SJCRH30 (cell line): ENCODE results near the gene STIL. TPM values are rescaled to one million over a fixed set of nuclear protein-coding genes. Genes with fewer than 3 reads are reported as not detected.

Experiments used
- DNase-seq, 2 experiments: peaks; one replicate each; pipeline ENCODE4 v3.0.0-alpha.2; 2015 to 2020
- H3K27ac ChIP-seq: fragments of 250-450 bp; sonication (Bioruptor Pico); 2 replicates; pipeline ENCODE4 v1.5.1; 2020; ENCODE audit warnings: mild to moderate bottlenecking, moderate library complexity
- H3K27me3 ChIP-seq: fragments of 250-450 bp; sonication (Bioruptor Pico); 2 replicates; pipeline ENCODE4 v1.5.1; 2020; ENCODE audit warnings: mild to moderate bottlenecking, moderate library complexity
- H3K36me3 ChIP-seq: fragments of 250-450 bp; sonication (Bioruptor Pico); 2 replicates; pipeline ENCODE4 v1.5.1; 2020; ENCODE audit warnings: mild to moderate bottlenecking, moderate library complexity
- H3K4me1 ChIP-seq: fragments of 250-450 bp; sonication (Bioruptor Pico); 2 replicates; pipeline ENCODE4 v1.5.1; 2020; ENCODE audit warnings: mild to moderate bottlenecking, moderate library complexity
- H3K4me3 ChIP-seq: fragments of 250-450 bp; sonication (Bioruptor Pico); 2 replicates; pipeline ENCODE4 v1.5.1; 2020; ENCODE audit warnings: mild to moderate bottlenecking, moderate library complexity
- H3K9me3 ChIP-seq: fragments of 250-450 bp; sonication (Bioruptor Pico); replicated peaks from 2 replicates; pipeline ENCODE4 v1.5.1; 2020; ENCODE audit warnings: mild to moderate bottlenecking, moderate library complexity
- total RNA-seq: library from RNA; depleted of rRNA; stranded (reverse); fragments of >200 nt; shearing (Covaris generic); gene quantifications from 2 replicates; pipeline ENCODE4 v1.2.3, GENCODE V29; 2014

The STIL gene
- total RNA-seq, 1 experiment from 2014 or later = 53.4 TPM

GRCh38 chr1:47235241-47235681 lies 78.7 kb downstream of the STIL start:
- Histone ChIP-seq H3K27ac (no peak overlapping the region), H3K36me3 (no peaks in the 10 kb centered on the region), H3K9me3 (no peaks in the 10 kb centered on the region), H3K4me1 (peaks cover 7% of the 10 kb centered on the region), H3K4me3 (peak overlapping the region; percentile 49), H3K27me3 (peaks cover 3% of the 10 kb centered on the region)
- DNase-seq = peak; percentile 42 to 49

- peaks cover 3% of the 10 kb centered on the region; the same call in 1 of the 2 replicates for H3K27me3 ChIP-seq
- no peak overlapping the region; the same call in 1 of the 2 replicates for H3K4me3 ChIP-seq
Observed at GRCh38 chr1:47233186-47233585, 80.8 kb downstream of the STIL start.

GRCh38 chr1:47232187-47232874 lies 81.6 kb downstream of the STIL start, which contains the start of gene TAL1:
TSS of gene TAL1 (minus strand) at chr1:47232225. CDS start at chr1:47225888, 6,337 bp downstream.
- Histone ChIP-seq H3K27ac (peak within 1 kb of the TSS; percentile 15), H3K36me3 (no peaks in the 10 kb centered on the region), H3K4me1 (peaks cover 7% of the 10 kb centered on the region), H3K4me3 (peak within 1 kb of the TSS; percentile 65), H3K27me3 (peaks cover 3% of the 10 kb centered on the region; the same call in 1 of the 2 replicates), H3K9me3 (no peaks in the 10 kb centered on the region)
- DNase-seq = peak; percentile 34 to 59

More at GRCh38 chr1:47233186-47233585, 80.8 kb downstream of the STIL start:
- Histone ChIP-seq H3K9me3 (no peaks in the 10 kb centered on the region), H3K36me3 (no peaks in the 10 kb centered on the region), H3K4me1 (peaks cover 7% of the 10 kb centered on the region), H3K27ac (no peak overlapping the region)
- DNase-seq = no peak

- no peaks in the 10 kb centered on the region for H3K36me3 ChIP-seq
- no peaks in the 10 kb centered on the region for H3K9me3 ChIP-seq
- H3K4me3 ChIP-seq = peak overlapping the region; percentile 65
- DNase-seq = peak; percentile 21 to 46
- peaks cover 7% of the 10 kb centered on the region for H3K4me1 ChIP-seq
- H3K27me3 ChIP-seq = peaks cover 3% of the 10 kb centered on the region; the same call in 1 of the 2 replicates
- 0 out of 2 replicates have a peak overlapping the region, but pooled peaks have one; percentile 5 for H3K27ac ChIP-seq
Observed at GRCh38 chr1:47231301-47232186, 82.4 kb downstream of the STIL start.

- Histone ChIP-seq H3K4me1 (peaks cover 7% of the 10 kb centered on the region), H3K4me3 (no peak overlapping the region), H3K27me3 (peaks cover 3% of the 10 kb centered on the region; the same call in 1 of the 2 replicates), H3K36me3 (no peaks in the 10 kb centered on the region), H3K27ac (no peak overlapping the region), H3K9me3 (no peaks in the 10 kb centered on the region)
- no peak for DNase-seq
Observed at GRCh38 chr1:47230692-47231300, 83.2 kb downstream of the STIL start.

- H3K9me3 ChIP-seq = no peaks in the 10 kb centered on the region
- H3K27me3 ChIP-seq = peaks cover 3% of the 10 kb centered on the region; the same call in 1 of the 2 replicates
- H3K4me3 ChIP-seq = no peak overlapping the region
- H3K4me1 ChIP-seq = peaks cover 6% of the 10 kb centered on the region
- DNase-seq = no peak
- H3K27ac ChIP-seq = no peak overlapping the region
- H3K36me3 ChIP-seq = no peaks in the 10 kb centered on the region
Observed at GRCh38 chr1:47229886-47230691, 83.9 kb downstream of the STIL start.

GRCh38 chr1:47229031-47229885 lies 84.7 kb downstream of the STIL start:
- no peak overlapping the region for H3K27ac ChIP-seq
- no peak for DNase-seq
- peaks cover 3% of the 10 kb centered on the region for H3K27me3 ChIP-seq
- no peaks in the 10 kb centered on the region for H3K36me3 ChIP-seq
- H3K4me3 ChIP-seq = no peak overlapping the region
- H3K9me3 ChIP-seq = no peaks in the 10 kb centered on the region
- no peaks in the 10 kb centered on the region for H3K4me1 ChIP-seq

GRCh38 chr1:47228644-47229030 lies 85.3 kb downstream of the STIL start:
- DNase-seq = no peak
- Histone ChIP-seq H3K4me1 (no peaks in the 10 kb centered on the region), H3K36me3 (no peaks in the 10 kb centered on the region), H3K27me3 (peaks cover 3% of the 10 kb centered on the region), H3K27ac (no peak overlapping the region), H3K4me3 (no peak overlapping the region), H3K9me3 (no peaks in the 10 kb centered on the region)

- no peaks in the 10 kb centered on the region for H3K9me3 ChIP-seq
- peaks cover 3% of the 10 kb centered on the region for H3K27me3 ChIP-seq
- H3K27ac ChIP-seq = no peak overlapping the region
- no peaks in the 10 kb centered on the region for H3K36me3 ChIP-seq
- no peak for DNase-seq
- no peaks in the 10 kb centered on the region for H3K4me1 ChIP-seq
- H3K4me3 ChIP-seq = no peak overlapping the region
Observed at GRCh38 chr1:47227341-47228232, 86.4 kb downstream of the STIL start.

GRCh38 chr1:47226839-47227215 lies 87.1 kb downstream of the STIL start:
- Histone ChIP-seq H3K27me3 (peaks cover 3% of the 10 kb centered on the region), H3K9me3 (no peaks in the 10 kb centered on the region), H3K4me3 (no peak overlapping the region)

GRCh38 chr1:47226121-47226838 lies 87.7 kb downstream of the STIL start:
- Histone ChIP-seq H3K4me1 (no peaks in the 10 kb centered on the region), H3K27me3 (no peaks in the 10 kb centered on the region; the same call in 1 of the 2 replicates), H3K9me3 (no peaks in the 10 kb centered on the region), H3K4me3 (peak overlapping the region; percentile 60), H3K27ac (no peak overlapping the region), H3K36me3 (no peaks in the 10 kb centered on the region)
- DNase-seq = peak in 1 of 2 experiments; percentile 14

More at GRCh38 chr1:47226839-47227215, 87.1 kb downstream of the STIL start:
- Histone ChIP-seq H3K27ac (no peak overlapping the region), H3K4me1 (no peaks in the 10 kb centered on the region), H3K36me3 (no peaks in the 10 kb centered on the region)
- no peak for DNase-seq
